ENCODE measurements around the gene RASAL3. TPM values are rescaled to one million over a fixed set of nuclear protein-coding genes. Genes with fewer than 3 reads are reported as not detected.

Gene RASAL3
- total RNA-seq, 1 donor, result not detected

Small RNA genes lying within 50 kb of the gene (small RNA-seq; reads per million reads assigned to genes)
- not detected for gene MIR1470

Other genes with a start within 250 kb of the RASAL3 start
- gene EPHX3, start 232.1 kb downstream of the RASAL3 start, total RNA-seq, result under 0.01 TPM in 2 replicates
- gene BRD4, start 132.0 kb downstream of the RASAL3 start, total RNA-seq, result 25.8 and 26.3 TPM in 2 replicates
- gene AKAP8, start 84.8 kb downstream of the RASAL3 start, total RNA-seq, result 16.0 and 19.6 TPM in 2 replicates
- gene AKAP8L, start 45.6 kb downstream of the RASAL3 start, total RNA-seq, result 59.6 and 61.3 TPM in 2 replicates
- 7.3 and 7.4 TPM in 2 replicates for gene WIZ, start 14.6 kb downstream of the RASAL3 start, total RNA-seq
- gene PGLYRP2, start 15.0 kb upstream of the RASAL3 start, total RNA-seq, result not detected in 2 replicates
- not detected in 2 replicates for gene CYP4F22, start 44.0 kb upstream of the RASAL3 start, total RNA-seq
- gene CYP4F8, start 150.7 kb upstream of the RASAL3 start, total RNA-seq, result under 0.01 TPM in 1 of 2 replicates, not detected in the other
- gene CYP4F3, start 176.4 kb upstream of the RASAL3 start, total RNA-seq, result not detected in 2 replicates
- gene CYP4F12, start 208.5 kb upstream of the RASAL3 start, total RNA-seq, result not detected in 2 replicates

Measured in fibroblast of villous mesenchyme (primary cell).